AG09319 (cell line): ENCODE results near the gene SYNCRIP.
"Not testable (repeated sequence)": the region's sequence is repeated elsewhere in the genome, so short reads cannot be mapped to it uniquely, and the experiment has no call there.

Source experiments
- DNase-seq: peaks from one replicate; pipeline ENCODE4 v3.0.0-alpha.2; 2010; ENCODE audit warnings: low read depth; ENCODE audit errors: extremely low read depth
- CTCF ChIP-seq: IDR thresholded peaks from 2 replicates; pipeline ENCODE4 v1.5.1; 2011; ENCODE audit warnings: low read depth, mild to moderate bottlenecking, inconsistent platforms, low read length, moderate library complexity

Gene SYNCRIP

GRCh38 chr6:85642774-85643536 lies at the start of gene SYNCRIP:
SYNCRIP (minus strand) TSS chr6:85642886; CDS start chr6:85641439, 1,447 bp downstream.
- TF ChIP-seq CTCF: no peak

GRCh38 chr6:85691478-85691877 lies 48.8 kb upstream of the SYNCRIP start:
- no peak for TF ChIP-seq CTCF

More at GRCh38 chr6:85642774-85643536, at the start of gene SYNCRIP:
- DNase-seq: peak; percentile 98

GRCh38 chr6:85690071-85690470 lies 47.4 kb upstream of the SYNCRIP start:
- no peak for TF ChIP-seq CTCF
- no peak for DNase-seq

More at GRCh38 chr6:85691478-85691877, 48.8 kb upstream of the SYNCRIP start:
- DNase-seq: no peak

GRCh38 chr6:85685713-85686112 lies 43.0 kb upstream of the SYNCRIP start:
- no peak for DNase-seq
- TF ChIP-seq CTCF: no peak

GRCh38 chr6:85684809-85685171 lies 42.1 kb upstream of the SYNCRIP start:
- no peak for DNase-seq
- TF ChIP-seq CTCF: no peak

GRCh38 chr6:85684133-85684808 lies 41.6 kb upstream of the SYNCRIP start:
- no peak for DNase-seq
- no peak for TF ChIP-seq CTCF

GRCh38 chr6:85681899-85682298 lies 39.2 kb upstream of the SYNCRIP start:
- DNase-seq: not testable (repeated sequence)
